HEK293 (cell line): ENCODE measurements around the gene PRSS23.

ENCODE experiments used
- CTCF ChIA-PET: fragments of 350-600 bp; formaldehyde crosslinking; extraction: SDS; loops from one replicate; lab custom pipeline; 2021; ENCODE audit warnings: antibody characterized with exemption; lab: Yijun Ruan, JAX
- POLR2A ChIA-PET: fragments of 300-600 bp; formaldehyde crosslinking; extraction: SDS; loops from one replicate; lab custom pipeline; 2020; ENCODE audit warnings: antibody characterized with exemption, inconsistent platforms; lab: Yijun Ruan, JAX
- H3K27ac ChIP-seq: fragments of 200-500 bp; sonication (Bioruptor generic); 2 replicates; pipeline ENCODE4 v1.5.1; 2014; ENCODE audit warnings: low read depth, low read length, control low read depth, inconsistent platforms; ENCODE audit errors: extremely low read depth
- H3K36me3 ChIP-seq, 2 experiments: fragments of 200-500 bp in 1 of 2; sonication (Bioruptor generic) in 1 of 2; 1 replicate in 1 of 2; 2 replicates in 1 of 2; pipeline ENCODE4 v1.5.1; 2014 to 2017; ENCODE audit warnings: inconsistent platforms in 2 of 2, low read length in 2 of 2; ENCODE audit not compliant: control insufficient read depth in 2 of 2, insufficient read depth in 1 of 2
- H3K4me1 ChIP-seq: fragments of 200-500 bp; sonication (Bioruptor generic); 2 replicates; pipeline ENCODE4 v1.5.1; 2014; ENCODE audit warnings: mild to moderate bottlenecking, low read length, inconsistent platforms; ENCODE audit not compliant: control insufficient read depth, insufficient read depth
- H3K4me3 ChIP-seq: 2 replicates; pipeline ENCODE4 v1.5.1; 2011; ENCODE audit warnings: low read depth, mild to moderate bottlenecking, control low read depth, low read length, moderate library complexity
- H3K9me3 ChIP-seq: fragments of 200-500 bp; sonication (Bioruptor generic); 2 replicates; pipeline ENCODE4 v1.5.1; 2014; ENCODE audit warnings: low read depth, low read length, inconsistent platforms; ENCODE audit not compliant: control insufficient read depth, insufficient read depth
- MYNN ChIP-seq: fragments of 450-650 bp; formaldehyde crosslinking; IDR thresholded peaks from 2 replicates; pipeline ENCODE4 v1.5.1; 2016; ENCODE audit warnings: missing biosample characterization, missing genetic modification characterization, borderline replicate concordance
- SP2 ChIP-seq: fragments of 450-650 bp; formaldehyde crosslinking; IDR thresholded peaks from 2 replicates; pipeline ENCODE4 v1.5.1; 2016; ENCODE audit warnings: missing biosample characterization, missing genetic modification characterization
- ZFP37 ChIP-seq: fragments of 450-650 bp; formaldehyde crosslinking; IDR thresholded peaks from 2 replicates; pipeline ENCODE4 v1.5.1; 2016; ENCODE audit warnings: missing biosample characterization, missing genetic modification characterization
- ZNF132 ChIP-seq: fragments of 450-650 bp; formaldehyde crosslinking; IDR thresholded peaks from 2 replicates; pipeline ENCODE4 v1.5.1; 2017; ENCODE audit warnings: missing biosample characterization, missing genetic modification characterization, borderline replicate concordance
- ZNF157 ChIP-seq: fragments of 450-650 bp; formaldehyde crosslinking; IDR thresholded peaks from 2 replicates; pipeline ENCODE4 v1.5.1; 2016; ENCODE audit warnings: missing biosample characterization, missing genetic modification characterization
- ZNF169 ChIP-seq: fragments of 450-650 bp; formaldehyde crosslinking; IDR thresholded peaks from 2 replicates; pipeline ENCODE4 v1.5.1; 2016; ENCODE audit warnings: missing biosample characterization, missing genetic modification characterization
- ZNF292 ChIP-seq: fragments of 450-650 bp; formaldehyde crosslinking; IDR thresholded peaks from 2 replicates; pipeline ENCODE4 v1.5.1; 2016; ENCODE audit warnings: low read depth, missing biosample characterization, missing genetic modification characterization, borderline replicate concordance
- ZNF311 ChIP-seq: fragments of 450-650 bp; formaldehyde crosslinking; IDR thresholded peaks from 2 replicates; pipeline ENCODE4 v1.5.1; 2017; ENCODE audit warnings: missing biosample characterization, missing genetic modification characterization, borderline replicate concordance
- ZNF350 ChIP-seq: fragments of 450-650 bp; formaldehyde crosslinking; IDR thresholded peaks from 2 replicates; pipeline ENCODE4 v1.5.0; 2017; ENCODE audit warnings: missing biosample characterization, mild to moderate bottlenecking, missing genetic modification characterization
- ZNF416 ChIP-seq: fragments of 450-650 bp; formaldehyde crosslinking; IDR thresholded peaks from 2 replicates; pipeline ENCODE4 v1.5.1; 2016; ENCODE audit warnings: missing biosample characterization, missing genetic modification characterization
- ZNF514 ChIP-seq: fragments of 450-650 bp; formaldehyde crosslinking; IDR thresholded peaks from 2 replicates; pipeline ENCODE4 v1.5.1; 2016; ENCODE audit warnings: missing biosample characterization, missing genetic modification characterization
- ZNF600 ChIP-seq: fragments of 450-650 bp; formaldehyde crosslinking; IDR thresholded peaks from 2 replicates; pipeline ENCODE4 v1.5.1; 2016; ENCODE audit warnings: missing biosample characterization, missing genetic modification characterization
- ZNF664 ChIP-seq: fragments of 450-650 bp; formaldehyde crosslinking; IDR thresholded peaks from 2 replicates; pipeline ENCODE4 v1.5.1; 2016; ENCODE audit warnings: missing biosample characterization, missing genetic modification characterization
- ZNF677 ChIP-seq: fragments of 450-650 bp; IDR thresholded peaks from 2 replicates; pipeline ENCODE4 v1.5.0; 2018; ENCODE audit warnings: missing biosample characterization, mild to moderate bottlenecking, missing genetic modification characterization, moderate library complexity
- ZNF747 ChIP-seq: fragments of 450-650 bp; formaldehyde crosslinking; IDR thresholded peaks from 2 replicates; pipeline ENCODE4 v1.5.1; 2016; ENCODE audit warnings: missing biosample characterization, missing genetic modification characterization
- ZSCAN23 ChIP-seq: fragments of 450-650 bp; formaldehyde crosslinking; IDR thresholded peaks from 2 replicates; pipeline ENCODE4 v1.5.1; 2016; ENCODE audit warnings: missing biosample characterization, missing genetic modification characterization
- ZXDB ChIP-seq: fragments of 450-650 bp; formaldehyde crosslinking; IDR thresholded peaks from 2 replicates; pipeline ENCODE4 v1.5.1; 2016; ENCODE audit warnings: missing biosample characterization, missing genetic modification characterization
- TF ChIP-seq, protein P1 (sequence below): fragments of 450-650 bp; formaldehyde crosslinking; IDR thresholded peaks from 2 replicates; pipeline ENCODE4 v1.5.1; 2016; ENCODE audit warnings: missing biosample characterization, missing genetic modification characterization
- TF ChIP-seq, protein P2 (sequence below): fragments of 450-650 bp; formaldehyde crosslinking; IDR thresholded peaks from 2 replicates; pipeline ENCODE4 v1.5.1; 2016; ENCODE audit warnings: missing biosample characterization, missing genetic modification characterization
- TF ChIP-seq, protein P3 (sequence below): fragments of 450-650 bp; formaldehyde crosslinking; IDR thresholded peaks from 2 replicates; pipeline ENCODE4 v1.5.1; 2016; ENCODE audit warnings: missing biosample characterization, missing genetic modification characterization

PRSS23 gene

DNA sequence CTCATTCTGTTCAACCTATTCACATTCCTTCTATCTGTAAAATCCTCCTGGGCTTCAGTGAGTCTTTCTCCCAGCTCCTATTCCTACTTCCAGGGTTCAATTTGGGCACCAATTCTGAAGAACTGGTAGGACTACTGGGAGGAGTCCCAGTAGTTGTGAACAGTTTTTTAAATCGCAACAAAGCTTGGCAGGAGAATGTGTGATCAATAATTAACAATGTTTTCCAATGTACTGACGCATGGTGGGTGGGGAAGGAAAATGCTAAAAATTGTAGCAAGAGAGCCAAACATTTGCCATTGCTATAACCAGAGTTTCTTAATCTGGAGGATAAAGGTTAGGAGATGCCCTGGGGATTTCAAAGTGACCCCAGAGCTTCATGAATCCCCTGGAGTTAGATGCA is 27.3 kb upstream of the PRSS23 start:
- POLR2A ChIA-PET: no interaction called here
- no peak overlapping the region for H3K27ac ChIP-seq
- TF ChIP-seq ZSCAN23 (tag by site-specific recombination) (no peak), ZNF350 (tag by site-specific recombination) (no peak), ZNF416 (tag by site-specific recombination) (no peak), ZNF157 (tag by site-specific recombination) (no peak), ZXDB (tag by site-specific recombination) (no peak), ZNF677 (tag by site-specific recombination) (no peak), MYNN (no peak), ZFP37 (tag by site-specific recombination) (no peak), ZNF514 (tag by site-specific recombination) (no peak), ZNF747 (tag by site-specific recombination) (no peak), ZNF169 (tag by site-specific recombination) (no peak)
- TF ChIP-seq, protein P1, sequence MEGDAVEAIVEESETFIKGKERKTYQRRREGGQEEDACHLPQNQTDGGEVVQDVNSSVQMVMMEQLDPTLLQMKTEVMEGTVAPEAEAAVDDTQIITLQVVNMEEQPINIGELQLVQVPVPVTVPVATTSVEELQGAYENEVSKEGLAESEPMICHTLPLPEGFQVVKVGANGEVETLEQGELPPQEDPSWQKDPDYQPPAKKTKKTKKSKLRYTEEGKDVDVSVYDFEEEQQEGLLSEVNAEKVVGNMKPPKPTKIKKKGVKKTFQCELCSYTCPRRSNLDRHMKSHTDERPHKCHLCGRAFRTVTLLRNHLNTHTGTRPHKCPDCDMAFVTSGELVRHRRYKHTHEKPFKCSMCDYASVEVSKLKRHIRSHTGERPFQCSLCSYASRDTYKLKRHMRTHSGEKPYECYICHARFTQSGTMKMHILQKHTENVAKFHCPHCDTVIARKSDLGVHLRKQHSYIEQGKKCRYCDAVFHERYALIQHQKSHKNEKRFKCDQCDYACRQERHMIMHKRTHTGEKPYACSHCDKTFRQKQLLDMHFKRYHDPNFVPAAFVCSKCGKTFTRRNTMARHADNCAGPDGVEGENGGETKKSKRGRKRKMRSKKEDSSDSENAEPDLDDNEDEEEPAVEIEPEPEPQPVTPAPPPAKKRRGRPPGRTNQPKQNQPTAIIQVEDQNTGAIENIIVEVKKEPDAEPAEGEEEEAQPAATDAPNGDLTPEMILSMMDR (tag by site-specific recombination): no peak
- TF ChIP-seq, protein P2, sequence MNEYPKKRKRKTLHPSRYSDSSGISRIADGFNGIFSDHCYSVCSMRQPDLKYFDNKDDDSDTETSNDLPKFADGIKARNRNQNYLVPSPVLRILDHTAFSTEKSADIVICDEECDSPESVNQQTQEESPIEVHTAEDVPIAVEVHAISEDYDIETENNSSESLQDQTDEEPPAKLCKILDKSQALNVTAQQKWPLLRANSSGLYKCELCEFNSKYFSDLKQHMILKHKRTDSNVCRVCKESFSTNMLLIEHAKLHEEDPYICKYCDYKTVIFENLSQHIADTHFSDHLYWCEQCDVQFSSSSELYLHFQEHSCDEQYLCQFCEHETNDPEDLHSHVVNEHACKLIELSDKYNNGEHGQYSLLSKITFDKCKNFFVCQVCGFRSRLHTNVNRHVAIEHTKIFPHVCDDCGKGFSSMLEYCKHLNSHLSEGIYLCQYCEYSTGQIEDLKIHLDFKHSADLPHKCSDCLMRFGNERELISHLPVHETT: no peak
- TF ChIP-seq, protein P3, sequence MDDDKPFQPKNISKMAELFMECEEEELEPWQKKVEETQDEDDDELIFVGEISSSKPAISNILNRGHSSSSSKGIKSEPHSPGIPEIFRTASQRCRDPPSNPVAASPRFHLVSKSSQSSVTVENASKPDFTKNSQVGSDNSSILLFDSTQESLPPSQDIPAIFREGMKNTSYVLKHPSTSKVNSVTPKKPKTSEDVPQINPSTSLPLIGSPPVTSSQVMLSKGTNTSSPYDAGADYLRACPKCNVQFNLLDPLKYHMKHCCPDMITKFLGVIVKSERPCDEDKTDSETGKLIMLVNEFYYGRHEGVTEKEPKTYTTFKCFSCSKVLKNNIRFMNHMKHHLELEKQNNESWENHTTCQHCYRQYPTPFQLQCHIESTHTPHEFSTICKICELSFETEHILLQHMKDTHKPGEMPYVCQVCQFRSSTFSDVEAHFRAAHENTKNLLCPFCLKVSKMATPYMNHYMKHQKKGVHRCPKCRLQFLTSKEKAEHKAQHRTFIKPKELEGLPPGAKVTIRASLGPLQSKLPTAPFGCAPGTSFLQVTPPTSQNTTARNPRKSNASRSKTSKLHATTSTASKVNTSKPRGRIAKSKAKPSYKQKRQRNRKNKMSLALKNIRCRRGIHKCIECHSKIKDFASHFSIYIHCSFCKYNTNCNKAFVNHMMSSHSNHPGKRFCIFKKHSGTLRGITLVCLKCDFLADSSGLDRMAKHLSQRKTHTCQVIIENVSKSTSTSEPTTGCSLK (tag by site-specific recombination): no peak

DNA sequence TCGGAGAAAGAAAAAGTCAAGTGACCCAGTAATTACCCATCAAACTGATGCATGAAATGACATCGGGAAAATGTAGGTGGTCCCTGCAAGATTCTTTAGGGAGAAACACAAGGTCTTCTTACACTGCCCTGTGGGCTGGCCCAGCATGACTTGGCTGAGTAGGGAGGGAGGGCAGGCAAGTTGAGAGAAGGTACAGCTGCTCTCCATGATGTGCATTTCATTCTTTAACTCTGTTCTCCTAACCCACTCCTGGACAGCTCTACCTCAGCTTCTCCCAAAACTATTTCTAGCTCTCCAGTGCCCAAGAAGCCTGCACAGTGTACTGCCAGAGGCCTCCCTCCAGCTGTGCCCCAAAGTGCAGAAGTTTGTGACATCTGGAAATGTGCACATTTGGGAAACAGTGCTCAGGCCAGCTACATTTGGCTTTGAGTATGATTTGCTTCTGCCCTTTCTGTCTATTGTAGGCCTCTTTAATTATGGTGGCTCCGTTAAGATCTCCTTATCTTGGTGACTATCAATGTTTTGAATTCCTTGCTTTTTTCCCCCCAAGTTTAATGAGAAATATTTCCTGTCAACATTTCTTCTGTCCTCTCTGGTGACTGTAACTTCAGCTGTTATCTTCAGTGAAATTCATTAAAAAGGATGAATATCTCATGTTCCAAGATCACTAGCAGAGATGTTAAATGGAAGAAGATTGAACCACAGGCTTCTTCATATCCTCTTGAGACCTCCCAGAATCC is 26.7 kb upstream of the PRSS23 start:
- TF ChIP-seq SP2 (tag by site-specific recombination): no peak
- TF ChIP-seq ZXDB (tag by site-specific recombination): no peak
- TF ChIP-seq ZNF664 (tag by site-specific recombination): no peak
- TF ChIP-seq, protein P3 (tag by site-specific recombination): no peak
- no peak for TF ChIP-seq ZNF132
- TF ChIP-seq ZNF311 (tag by site-specific recombination): no peak
- no peak for TF ChIP-seq ZNF292 (tag by site-specific recombination)
- TF ChIP-seq ZNF350 (tag by site-specific recombination): no peak
- TF ChIP-seq ZNF600 (tag by site-specific recombination): no peak
- Histone ChIP-seq H3K27ac (no peak overlapping the region), H3K4me3 (no peak overlapping the region), H3K9me3 (no peaks in the 10 kb centered on the region), H3K36me3 (no peaks in the 10 kb centered on the region), H3K4me1 (peaks cover 4% of the 10 kb centered on the region; the same call in 1 of the 2 replicates)
- ChIA-PET CTCF (interaction anchor here (0.7 to 0.9 kb wide), 2 partner anchors 9 to 658 kb away, joined by 3 read pairs; no protein-coding TSS in a partner anchor), POLR2A (no interaction called here)

More for the DNA sequence above, 27.3 kb upstream of the PRSS23 start:
- H3K9me3 ChIP-seq: no peaks in the 10 kb centered on the region
- peaks cover 4% of the 10 kb centered on the region; the same call in 1 of the 2 replicates for H3K4me1 ChIP-seq
- CTCF ChIA-PET: interaction anchor here (0.7 to 0.9 kb wide), 2 partner anchors 10 to 98 kb away, joined by 3 read pairs; no protein-coding TSS in a partner anchor
- no peaks in the 10 kb centered on the region for H3K36me3 ChIP-seq
- H3K4me3 ChIP-seq: no peak overlapping the region
